Measurements from ENCODE around the gene ANKRD12.
A peak's percentile ranks its signal among the peaks of the same experiment; 100 is the strongest.

The ANKRD12 gene

GRCh38 chr18:9104244-9104901, 32.2 kb upstream of the ANKRD12 start:
- DNase-seq (ENCODE audit: insufficient read length, low spot score) (no peak), FAIRE-seq (no peak)
- TF ChIP-seq PAX5 (IDR thresholded peaks at IDR 0.05; ENCODE audit: insufficient read depth, low read length, severe bottlenecking) (no peak), POU2F2 (IDR thresholded peaks at IDR 0.05; ENCODE audit: low read depth, low read length) (no peak), SPI1 (IDR thresholded peaks at IDR 0.05; ENCODE audit: low read depth, low read length) (no peak), TAF1 (IDR thresholded peaks at IDR 0.05; ENCODE audit: low read depth, low read length) (no peak), POLR2A (IDR thresholded peaks at IDR 0.05; ENCODE audit: low read depth, low read length) (no peak), POLR2AphosphoS5 (IDR thresholded peaks at IDR 0.05; ENCODE audit: low read depth, low read length) (no peak)

- TF ChIP-seq POLR2A (IDR thresholded peaks at IDR 0.05; ENCODE audit: low read depth, low read length) (no peak), PAX5 (IDR thresholded peaks at IDR 0.05; ENCODE audit: insufficient read depth, low read length, severe bottlenecking) (no peak), POLR2AphosphoS5 (IDR thresholded peaks at IDR 0.05; ENCODE audit: low read depth, low read length) (no peak), TAF1 (IDR thresholded peaks at IDR 0.05; ENCODE audit: low read depth, low read length) (no peak), POU2F2 (IDR thresholded peaks at IDR 0.05; ENCODE audit: low read depth, low read length) (no peak), SPI1 (IDR thresholded peaks at IDR 0.05; ENCODE audit: low read depth, low read length) (no peak)
- DNase-seq (ENCODE audit: insufficient read length, low spot score) (no peak), FAIRE-seq (peak; percentile 33)
These were observed 31.2 kb upstream of the ANKRD12 start for GRCh38 chr18:9105420-9105819.

DNA sequence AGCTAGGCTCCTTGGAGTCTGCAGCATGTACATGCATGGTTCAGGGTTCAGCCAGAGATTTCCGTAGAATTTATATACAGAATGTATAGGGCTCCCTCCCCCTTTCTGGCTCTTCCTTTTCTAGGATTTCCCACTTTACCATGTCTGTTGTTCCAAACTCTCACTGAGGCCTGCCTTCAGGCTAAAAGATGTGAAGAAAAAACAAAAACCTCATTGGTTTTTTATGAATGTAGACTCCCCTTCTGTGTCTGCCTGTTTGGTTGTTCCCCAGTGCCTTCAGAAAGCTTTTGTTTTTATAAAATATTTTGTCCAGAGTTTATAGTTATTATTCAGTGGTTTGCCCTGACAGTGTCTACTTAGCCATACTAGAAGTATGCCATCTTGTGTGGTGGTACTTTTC, 30.5 kb upstream of the ANKRD12 start:
- TF ChIP-seq POLR2A (IDR thresholded peaks at IDR 0.05; ENCODE audit: low read depth, low read length) = no peak
- TF ChIP-seq SPI1 (IDR thresholded peaks at IDR 0.05; ENCODE audit: low read depth, low read length) = no peak
- no peak for TF ChIP-seq POLR2AphosphoS5 (IDR thresholded peaks at IDR 0.05; ENCODE audit: low read depth, low read length)
- TF ChIP-seq POU2F2 (IDR thresholded peaks at IDR 0.05; ENCODE audit: low read depth, low read length) = no peak
- no peak for FAIRE-seq
- no peak for DNase-seq (ENCODE audit: insufficient read length, low spot score)

DNA sequence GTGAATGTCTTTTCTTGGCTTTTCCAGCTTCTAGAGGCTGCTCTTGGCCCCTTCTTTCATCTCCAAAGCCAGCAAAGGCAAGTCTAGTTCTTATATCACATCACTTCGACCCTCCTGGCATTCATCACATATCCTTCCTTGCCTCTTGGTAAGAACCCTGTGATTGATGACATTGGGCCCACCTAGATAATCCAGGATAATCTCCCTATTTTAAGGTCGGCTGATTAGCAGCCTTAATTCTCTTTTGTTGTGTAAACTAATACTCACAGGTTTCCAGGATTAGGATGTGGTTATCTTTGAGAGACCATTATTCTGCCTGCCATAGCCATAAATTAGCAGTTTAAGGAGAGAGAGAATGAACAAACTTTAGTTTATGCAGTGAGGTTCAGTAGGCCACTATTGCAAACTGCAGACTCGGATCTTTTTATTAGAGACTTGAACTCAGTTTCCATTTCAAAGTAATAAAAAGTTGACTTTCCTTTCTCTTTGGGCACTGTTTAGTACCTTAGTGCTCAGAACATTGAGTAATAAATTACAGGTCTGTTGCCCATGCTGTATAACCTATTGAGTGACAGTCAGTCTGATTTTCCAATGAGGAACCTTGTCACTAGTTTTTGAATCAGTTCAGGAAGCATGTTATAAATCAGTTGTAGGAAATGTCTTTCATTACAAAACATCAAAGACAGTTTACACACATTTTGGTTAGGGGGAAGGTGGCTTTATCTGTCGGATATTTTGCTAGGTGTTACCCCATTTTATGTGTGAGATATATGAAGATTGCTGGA, 29.6 kb upstream of the ANKRD12 start:
- no peak for DNase-seq (ENCODE audit: insufficient read length, low spot score)
- TF ChIP-seq POU2F2 (IDR thresholded peaks at IDR 0.05; ENCODE audit: low read depth, low read length) = no peak
- TF ChIP-seq TAF1 (IDR thresholded peaks at IDR 0.05; ENCODE audit: low read depth, low read length) = no peak
- TF ChIP-seq POLR2AphosphoS5 (IDR thresholded peaks at IDR 0.05; ENCODE audit: low read depth, low read length) = no peak
- TF ChIP-seq PAX5 (IDR thresholded peaks at IDR 0.05; ENCODE audit: insufficient read depth, low read length, severe bottlenecking) = no peak
- no peak for FAIRE-seq

DNA sequence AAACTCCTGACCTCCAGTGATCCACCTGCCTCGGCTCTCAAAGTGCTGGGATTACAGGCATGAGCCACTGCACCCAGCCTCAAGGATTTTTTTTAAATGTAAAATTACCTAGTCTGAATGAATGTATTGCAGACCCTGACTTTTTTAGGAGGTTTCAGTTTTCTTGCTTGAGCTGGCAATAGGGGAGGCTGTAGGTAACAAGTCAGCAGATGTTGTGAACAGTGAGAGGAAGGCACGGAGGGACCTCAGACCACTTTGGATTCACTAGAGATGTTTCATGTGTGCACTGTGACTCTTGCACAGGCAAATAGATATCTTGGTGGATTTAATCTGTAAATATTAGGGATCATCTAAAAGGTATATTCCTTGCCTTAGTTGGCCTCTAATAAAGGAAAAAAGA, 27.7 kb upstream of the ANKRD12 start:
- DNase-seq (ENCODE audit: insufficient read length, low spot score) (no peak), FAIRE-seq (peak; percentile 40)
- TF ChIP-seq SPI1 (IDR thresholded peaks at IDR 0.05; ENCODE audit: low read depth, low read length) (no peak), POLR2AphosphoS5 (IDR thresholded peaks at IDR 0.05; ENCODE audit: low read depth, low read length) (no peak), PAX5 (IDR thresholded peaks at IDR 0.05; ENCODE audit: insufficient read depth, low read length, severe bottlenecking) (no peak), TAF1 (IDR thresholded peaks at IDR 0.05; ENCODE audit: low read depth, low read length) (no peak), POLR2A (IDR thresholded peaks at IDR 0.05; ENCODE audit: low read depth, low read length) (no peak), POU2F2 (IDR thresholded peaks at IDR 0.05; ENCODE audit: low read depth, low read length) (no peak)

DNA sequence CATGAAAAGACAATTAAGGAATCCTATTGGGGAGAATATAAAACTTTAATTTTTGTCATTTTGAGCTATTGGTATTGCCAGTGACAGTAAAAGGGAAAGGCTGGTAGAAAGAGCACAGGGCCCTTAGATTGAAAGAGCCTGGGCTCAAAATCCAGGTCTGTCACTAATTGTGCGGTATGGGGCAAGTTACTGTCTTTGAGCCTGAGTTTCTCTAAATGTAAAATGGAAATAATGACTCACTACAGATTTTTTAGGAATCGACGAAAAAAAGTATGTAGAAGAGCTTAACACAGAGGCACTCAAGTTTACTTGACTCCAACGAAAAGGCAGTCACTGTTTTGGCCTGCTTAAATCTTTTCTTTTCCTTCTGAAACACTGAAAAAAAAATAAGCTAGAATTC, 27.1 kb upstream of the ANKRD12 start:
- DNase-seq (ENCODE audit: insufficient read length, low spot score) (no peak), FAIRE-seq (no peak)
- no peak for TF ChIP-seq PAX5 (IDR thresholded peaks at IDR 0.05; ENCODE audit: insufficient read depth, low read length, severe bottlenecking)
- TF ChIP-seq POLR2AphosphoS5 (IDR thresholded peaks at IDR 0.05; ENCODE audit: low read depth, low read length) = no peak
- no peak for TF ChIP-seq POU2F2 (IDR thresholded peaks at IDR 0.05; ENCODE audit: low read depth, low read length)
- no peak for TF ChIP-seq TAF1 (IDR thresholded peaks at IDR 0.05; ENCODE audit: low read depth, low read length)
- TF ChIP-seq POLR2A (IDR thresholded peaks at IDR 0.05; ENCODE audit: low read depth, low read length) = no peak
- no peak for TF ChIP-seq SPI1 (IDR thresholded peaks at IDR 0.05; ENCODE audit: low read depth, low read length)

DNA sequence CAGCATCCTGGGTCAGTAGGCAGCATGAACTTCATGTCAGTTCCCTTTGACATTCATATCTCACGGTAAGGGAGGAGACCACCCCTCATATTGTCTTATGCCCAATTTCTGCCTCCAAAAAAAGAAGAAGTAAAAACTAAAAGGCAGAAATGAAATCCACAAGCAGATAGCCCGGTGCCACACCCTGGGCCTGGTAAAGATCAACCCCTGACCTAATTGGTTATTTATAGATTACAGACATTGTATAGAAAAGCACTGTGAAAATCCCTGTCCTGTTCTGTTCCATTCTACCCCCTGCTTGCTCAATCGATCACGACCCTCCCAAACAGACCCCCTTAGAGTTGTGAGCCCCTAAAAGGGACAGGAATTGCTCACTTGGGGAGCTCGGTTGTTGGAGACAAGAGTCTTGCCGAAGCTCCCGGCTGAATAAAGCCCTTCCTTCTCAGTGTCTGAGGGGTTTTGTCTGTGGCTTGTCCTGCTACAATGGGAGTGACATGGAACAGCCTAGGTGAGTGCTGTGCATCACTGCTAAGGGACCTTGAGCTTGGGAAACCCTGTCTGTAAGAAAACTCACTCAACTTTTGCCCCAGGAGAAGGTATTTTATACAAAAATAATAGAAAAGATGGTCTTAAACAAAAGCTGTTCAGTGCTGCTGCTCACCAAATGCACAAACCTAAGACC, 23.0 kb upstream of the ANKRD12 start:
- FAIRE-seq = no peak
- no peak for DNase-seq (ENCODE audit: insufficient read length, low spot score)
- no peak for TF ChIP-seq POLR2AphosphoS5 (IDR thresholded peaks at IDR 0.05; ENCODE audit: low read depth, low read length)
- no peak for TF ChIP-seq PAX5 (IDR thresholded peaks at IDR 0.05; ENCODE audit: insufficient read depth, low read length, severe bottlenecking)
- TF ChIP-seq POLR2A (IDR thresholded peaks at IDR 0.05; ENCODE audit: low read depth, low read length) = no peak
- TF ChIP-seq TAF1 (IDR thresholded peaks at IDR 0.05; ENCODE audit: low read depth, low read length) = no peak
- TF ChIP-seq SPI1 (IDR thresholded peaks at IDR 0.05; ENCODE audit: low read depth, low read length) = no peak
- no peak for TF ChIP-seq POU2F2 (IDR thresholded peaks at IDR 0.05; ENCODE audit: low read depth, low read length)

GRCh38 chr18:9115984-9116383, 20.6 kb upstream of the ANKRD12 start:
- FAIRE-seq (peak; percentile 48), DNase-seq (ENCODE audit: insufficient read length, low spot score) (no peak)
- TF ChIP-seq PAX5 (IDR thresholded peaks at IDR 0.05; ENCODE audit: insufficient read depth, low read length, severe bottlenecking) = no peak
- TF ChIP-seq POLR2AphosphoS5 (IDR thresholded peaks at IDR 0.05; ENCODE audit: low read depth, low read length) = no peak
- no peak for TF ChIP-seq TAF1 (IDR thresholded peaks at IDR 0.05; ENCODE audit: low read depth, low read length)
- TF ChIP-seq SPI1 (IDR thresholded peaks at IDR 0.05; ENCODE audit: low read depth, low read length) = no peak
